PC-3 (cell line): ENCODE results near the gene PHYKPL.

Experiments used
- CTCF ChIP-seq: fragments of 300-600 bp; sonication (generic); conservative IDR thresholded peaks from 2 replicates; pipeline ENCODE4 v1.5.1; 2017; ENCODE audit warnings: antibody characterized with exemption, low read depth, mild to moderate bottlenecking, low read length
- EZH2phosphoT487 ChIP-seq: fragments of 300-600 bp; sonication (generic); IDR thresholded peaks from 2 replicates; pipeline ENCODE4 v1.6.1; 2018; ENCODE audit warnings: mild to moderate bottlenecking, antibody characterized with exemption, low read length, borderline replicate concordance

GRCh38 chr5:178267245-178267644, 34.6 kb upstream of the PHYKPL start:
- TF ChIP-seq CTCF (no peak), EZH2phosphoT487 (no peak)
